Neutrophil (primary cell): ENCODE data around the gene EYS.
A peak's percentile ranks its signal among the peaks of the same experiment; 100 is the strongest.

Experiments used
- H3K27ac ChIP-seq: fragments of 200-600 bp; sonication (generic); 2 replicates; pipeline ENCODE4 v1.5.1; 2016; ENCODE audit warnings: mild to moderate bottlenecking, moderate library complexity
- H3K27me3 ChIP-seq: fragments of 200-600 bp; sonication (generic); 2 replicates; pipeline ENCODE4 v1.6.0; 2016; ENCODE audit warnings: mild to moderate bottlenecking
- H3K36me3 ChIP-seq: fragments of 200-600 bp; sonication (generic); 2 replicates; pipeline ENCODE4 v1.5.1; 2017
- H3K4me1 ChIP-seq, 2 experiments: fragments of 200-600 bp in 1 of 2; sonication (generic) in 1 of 2; 1 replicate in 1 of 2; 2 replicates in 1 of 2; pipeline versions ENCODE4 v1.5.1 to v1.6.1; 2013 to 2016; ENCODE audit warnings: low read depth in 1 of 2, low read length in 1 of 2, mild to moderate bottlenecking in 1 of 2, moderate library complexity in 1 of 2; ENCODE audit not compliant: control insufficient read depth in 1 of 2, insufficient read depth in 1 of 2
- H3K4me3 ChIP-seq, 2 experiments: fragments of 200-600 bp in 1 of 2; sonication (generic) in 1 of 2; 1 replicate in 1 of 2; 2 replicates in 1 of 2; pipeline ENCODE4 v1.5.1; 2013 to 2016; ENCODE audit warnings: low read depth in 1 of 2, low read length in 1 of 2, mild to moderate bottlenecking in 1 of 2, moderate library complexity in 1 of 2
- H3K9me3 ChIP-seq: fragments of 200-600 bp; sonication (generic); 2 replicates; pipeline ENCODE4 v1.5.1; 2016
- TF ChIP-seq, protein P1 (sequence below): fragments of 200-600 bp; sonication (generic); IDR thresholded peaks from 2 replicates; pipeline ENCODE4 v1.5.1; 2016; ENCODE audit warnings: antibody characterized with exemption

EYS gene

DNA sequence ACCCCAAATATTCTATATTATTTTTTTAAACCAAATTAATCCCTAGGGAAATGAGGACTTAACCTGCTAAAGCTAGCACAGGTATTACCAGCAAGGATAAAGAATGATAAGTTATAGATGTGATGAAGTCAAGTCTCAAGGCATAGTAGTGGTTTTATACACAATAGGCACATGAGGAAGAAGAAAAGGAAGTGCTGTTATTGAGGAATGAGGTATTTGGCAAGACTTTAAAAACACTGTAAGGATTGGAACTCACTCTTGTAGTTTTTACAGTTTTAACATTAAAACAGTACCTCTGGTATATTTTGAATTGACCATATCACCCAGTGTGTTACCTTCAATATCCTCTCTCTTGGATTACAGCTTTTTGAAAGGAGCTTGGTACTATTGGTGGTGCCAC, 2016.8 kb downstream of the EYS start:
- TF ChIP-seq, protein P1, sequence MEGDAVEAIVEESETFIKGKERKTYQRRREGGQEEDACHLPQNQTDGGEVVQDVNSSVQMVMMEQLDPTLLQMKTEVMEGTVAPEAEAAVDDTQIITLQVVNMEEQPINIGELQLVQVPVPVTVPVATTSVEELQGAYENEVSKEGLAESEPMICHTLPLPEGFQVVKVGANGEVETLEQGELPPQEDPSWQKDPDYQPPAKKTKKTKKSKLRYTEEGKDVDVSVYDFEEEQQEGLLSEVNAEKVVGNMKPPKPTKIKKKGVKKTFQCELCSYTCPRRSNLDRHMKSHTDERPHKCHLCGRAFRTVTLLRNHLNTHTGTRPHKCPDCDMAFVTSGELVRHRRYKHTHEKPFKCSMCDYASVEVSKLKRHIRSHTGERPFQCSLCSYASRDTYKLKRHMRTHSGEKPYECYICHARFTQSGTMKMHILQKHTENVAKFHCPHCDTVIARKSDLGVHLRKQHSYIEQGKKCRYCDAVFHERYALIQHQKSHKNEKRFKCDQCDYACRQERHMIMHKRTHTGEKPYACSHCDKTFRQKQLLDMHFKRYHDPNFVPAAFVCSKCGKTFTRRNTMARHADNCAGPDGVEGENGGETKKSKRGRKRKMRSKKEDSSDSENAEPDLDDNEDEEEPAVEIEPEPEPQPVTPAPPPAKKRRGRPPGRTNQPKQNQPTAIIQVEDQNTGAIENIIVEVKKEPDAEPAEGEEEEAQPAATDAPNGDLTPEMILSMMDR: no peak
- peaks cover 37 to 42% of the 10 kb centered on the region in 2 experiments for H3K4me1 ChIP-seq
- H3K27ac ChIP-seq: peak overlapping the region; percentile 75
- H3K9me3 ChIP-seq: no peaks in the 10 kb centered on the region
- no peak overlapping the region for H3K4me3 ChIP-seq
- H3K27me3 ChIP-seq: no peaks in the 10 kb centered on the region
- H3K36me3 ChIP-seq: peaks cover 3% of the 10 kb centered on the region

DNA sequence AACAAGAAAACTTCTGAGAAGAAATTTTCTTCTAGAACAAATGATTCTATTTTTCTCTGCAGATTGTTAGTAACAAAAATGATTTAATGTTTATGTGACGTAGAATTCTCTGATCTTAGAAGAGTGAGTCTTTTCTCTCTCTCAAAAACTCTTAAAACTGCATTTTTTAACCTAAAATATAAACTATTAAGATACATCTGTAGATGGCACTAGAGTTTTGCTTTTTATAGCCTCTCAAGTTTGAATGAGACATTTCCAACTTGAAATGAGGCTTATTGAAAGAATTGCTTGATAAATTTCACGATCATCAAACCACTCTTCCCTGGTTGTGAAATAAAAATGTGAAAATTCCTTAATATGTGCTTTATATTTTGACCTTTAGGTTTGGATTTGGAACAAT, 2017.6 kb downstream of the EYS start:
- H3K27me3 ChIP-seq: no peaks in the 10 kb centered on the region
- TF ChIP-seq, protein P1: no peak
- no peak overlapping the region for H3K4me3 ChIP-seq
- peak overlapping the region; percentile 75 for H3K27ac ChIP-seq
- H3K9me3 ChIP-seq: no peaks in the 10 kb centered on the region
- peaks cover 40 to 46% of the 10 kb centered on the region in 2 experiments for H3K4me1 ChIP-seq
- peaks cover 11% of the 10 kb centered on the region for H3K36me3 ChIP-seq

DNA sequence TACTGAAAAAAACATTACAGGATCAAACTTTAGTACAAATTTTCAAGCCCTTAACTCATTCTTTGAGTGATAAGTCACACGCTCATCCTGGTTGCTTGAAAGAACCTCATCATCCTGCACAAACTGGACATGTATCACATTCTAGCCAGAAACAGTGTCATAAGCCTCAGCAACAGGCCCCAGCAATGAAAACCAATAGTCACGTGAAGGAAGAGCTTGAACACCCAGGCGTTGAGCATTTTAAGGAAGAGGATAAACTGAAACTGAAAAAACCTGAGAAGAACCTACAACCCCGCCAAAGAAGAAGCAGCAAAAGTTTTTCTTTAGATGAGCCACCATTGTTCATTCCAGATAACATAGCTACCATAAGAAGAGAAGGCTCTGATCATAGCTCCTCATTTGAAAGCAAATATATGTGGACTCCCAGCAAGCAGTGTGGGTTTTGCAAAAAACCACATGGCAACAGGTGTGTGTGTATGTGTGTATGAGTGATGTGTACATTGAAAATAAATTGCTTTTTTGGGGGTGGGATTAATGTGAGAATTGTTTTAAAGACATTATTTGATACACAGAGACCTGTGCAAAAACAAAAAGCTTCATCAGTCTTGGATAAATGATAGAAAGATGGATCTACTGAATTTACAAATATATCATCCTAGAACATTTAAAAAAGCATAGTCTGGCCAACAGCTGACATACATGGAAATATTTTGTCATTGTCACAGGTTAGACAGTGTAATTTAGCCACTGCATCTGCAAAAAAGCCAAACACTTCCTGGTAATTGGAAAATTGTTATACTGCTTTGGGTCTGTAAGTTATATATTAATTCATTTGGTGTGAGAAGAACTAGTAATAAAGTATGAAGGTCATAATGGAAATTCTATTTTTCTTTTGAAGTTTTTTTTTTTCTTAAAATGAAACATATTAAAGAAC, 2021.3 kb downstream of the EYS start:
- Histone ChIP-seq H3K4me1 (peaks cover 39 to 43% of the 10 kb centered on the region in 2 experiments), H3K9me3 (no peaks in the 10 kb centered on the region), H3K4me3 (no peak overlapping the region), H3K27ac (peak overlapping the region; percentile 72), H3K36me3 (peaks cover 14% of the 10 kb centered on the region), H3K27me3 (no peaks in the 10 kb centered on the region)
- TF ChIP-seq, protein P1: no peak

DNA sequence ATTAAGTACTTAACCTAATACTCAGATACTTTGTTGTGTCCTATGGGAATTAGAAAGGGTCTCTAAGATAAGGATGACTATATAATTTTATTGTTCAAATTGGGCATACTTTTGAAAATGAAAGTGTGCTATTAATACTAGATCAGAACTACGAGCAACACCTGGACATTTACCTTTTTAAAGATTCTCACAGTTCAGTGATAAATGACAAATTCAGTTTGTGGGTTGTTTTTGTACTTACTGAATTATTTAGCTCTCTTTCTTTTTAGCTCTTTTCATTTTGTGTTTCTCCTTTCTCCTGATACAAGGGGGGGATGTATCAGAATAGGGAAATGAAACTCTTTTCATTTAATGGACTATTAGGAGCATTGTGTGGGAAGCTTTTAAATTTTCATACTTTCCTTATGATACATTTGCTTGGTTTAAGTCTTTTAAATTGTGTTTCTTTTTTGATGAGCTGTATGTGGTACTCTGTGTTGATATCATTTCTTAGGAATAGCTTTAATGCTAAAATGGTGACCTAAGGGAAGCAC, 2023.9 kb downstream of the EYS start:
- H3K27ac ChIP-seq: no peak overlapping the region
- H3K4me3 ChIP-seq: no peak overlapping the region
- H3K27me3 ChIP-seq: no peaks in the 10 kb centered on the region
- H3K4me1 ChIP-seq: peaks cover 26 to 30% of the 10 kb centered on the region in 2 experiments
- H3K9me3 ChIP-seq: no peaks in the 10 kb centered on the region
- peaks cover 14% of the 10 kb centered on the region for H3K36me3 ChIP-seq
- TF ChIP-seq, protein P1: no peak

DNA sequence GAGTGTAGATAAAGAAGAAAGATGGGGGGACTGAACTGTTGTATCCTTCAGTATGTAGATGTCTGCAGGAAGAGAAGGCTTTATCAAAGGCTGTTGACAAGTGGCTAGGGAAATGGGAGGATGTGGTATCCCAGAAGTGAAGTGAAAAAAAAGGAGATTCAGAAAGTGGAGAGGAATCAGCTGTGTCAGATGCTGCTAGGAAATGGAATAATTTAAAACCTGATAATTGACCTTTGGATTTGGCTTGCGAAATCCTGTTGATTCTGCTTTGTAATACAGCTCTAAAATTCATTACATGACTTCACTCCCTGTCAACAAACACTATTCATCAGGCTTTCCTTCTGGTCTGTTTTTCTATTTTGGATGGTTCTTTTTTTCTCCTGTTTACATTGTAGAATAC, 2029.7 kb downstream of the EYS start:
- TF ChIP-seq, protein P1: no peak
- H3K4me3 ChIP-seq: no peak overlapping the region
- H3K4me1 ChIP-seq: peaks cover 11% of the 10 kb centered on the region in 2 experiments
- H3K9me3 ChIP-seq: no peaks in the 10 kb centered on the region
- no peaks in the 10 kb centered on the region for H3K36me3 ChIP-seq
- no peak overlapping the region for H3K27ac ChIP-seq
- no peaks in the 10 kb centered on the region for H3K27me3 ChIP-seq
